ENCODE data around the gene DIAPH3. TPM values are rescaled to one million over a fixed set of nuclear protein-coding genes. Genes with fewer than 3 reads are reported as not detected.

Gene DIAPH3
- total RNA-seq, 2 experiments from 2014 or later: 0.08 to 0.11 TPM

- no peaks in the 10 kb centered on the region for H3K4me1 Mint-ChIP-seq (ENCODE audit: low read depth)
- DNase-seq: no peak
- no peaks in the 10 kb centered on the region for H3K36me3 ChIP-seq (ENCODE audit: insufficient read depth, low read length)
- H3K9me3 ChIP-seq (ENCODE audit: control insufficient read depth in 1 of 2, insufficient read depth in 1 of 2, low read length in 2 of 2): no peaks in the 10 kb centered on the region
- H3K4me3 Mint-ChIP-seq: no peak overlapping the region
- no peaks in the 10 kb centered on the region for H3K36me3 Mint-ChIP-seq (ENCODE audit: low read depth)
- ChIA-PET POLR2A (no interaction called here), CTCF (no interaction called here)
- no peak for ATAC-seq (ENCODE audit: poor library complexity)
- H3K27ac Mint-ChIP-seq: no peak overlapping the region
- H3K9me3 Mint-ChIP-seq: no peaks in the 10 kb centered on the region
- no peaks in the 10 kb centered on the region for H3K27me3 Mint-ChIP-seq
- no peaks in the 10 kb centered on the region for H3K4me1 ChIP-seq (ENCODE audit: insufficient read depth, low read length)
- no peak for TF ChIP-seq CTCF (IDR thresholded peaks at IDR 0.05)
- no peak overlapping the region for H3K4me3 ChIP-seq (ENCODE audit: low read length)
- intact Hi-C loops (cut with DNase I, micrococcal nuclease): no loop called here
- H3K27ac ChIP-seq (ENCODE audit: low read depth in 1 of 2, low read length in 2 of 2): no peak overlapping the region
- H3K27me3 ChIP-seq (ENCODE audit: control insufficient read depth in 1 of 2, insufficient read depth in 2 of 2, low read length in 2 of 2): no peaks in the 10 kb centered on the region
Observed at GRCh38 chr13:59888408-59888807, 275.3 kb downstream of the DIAPH3 start.

- Histone ChIP-seq H3K27ac (ENCODE audit: low read depth in 1 of 2, low read length in 2 of 2) (no peak overlapping the region), H3K9me3 (ENCODE audit: control insufficient read depth in 1 of 2, insufficient read depth in 1 of 2, low read length in 2 of 2) (no peaks in the 10 kb centered on the region), H3K36me3 (ENCODE audit: insufficient read depth, low read length) (no peaks in the 10 kb centered on the region), H3K4me3 (ENCODE audit: low read length) (no peak overlapping the region), H3K4me1 (ENCODE audit: insufficient read depth, low read length) (no peaks in the 10 kb centered on the region), H3K27me3 (ENCODE audit: control insufficient read depth in 1 of 2, insufficient read depth in 2 of 2, low read length in 2 of 2) (no peaks in the 10 kb centered on the region)
- H3K9me3 Mint-ChIP-seq: no peaks in the 10 kb centered on the region
- TF ChIP-seq CTCF (IDR thresholded peaks at IDR 0.05): no peak
- H3K4me3 Mint-ChIP-seq: no peak overlapping the region
- CTCF ChIA-PET: interaction anchor here (0.5 to 1.0 kb wide), 4 partner anchors 11 to 256 kb away, joined by 3 to 4 read pairs (median 3); no protein-coding TSS in a partner anchor
- POLR2A ChIA-PET: no interaction called here
- H3K4me1 Mint-ChIP-seq (ENCODE audit: low read depth): no peaks in the 10 kb centered on the region
- ATAC-seq (ENCODE audit: poor library complexity) (no peak), DNase-seq (no peak)
- no peak overlapping the region for H3K27ac Mint-ChIP-seq
- no peaks in the 10 kb centered on the region for H3K27me3 Mint-ChIP-seq
- intact Hi-C loops (cut with DNase I, micrococcal nuclease): no loop called here
- no peaks in the 10 kb centered on the region for H3K36me3 Mint-ChIP-seq (ENCODE audit: low read depth)
Observed at GRCh38 chr13:59885076-59885475, 278.7 kb downstream of the DIAPH3 start.

GRCh38 chr13:59883885-59884284, 279.8 kb downstream of the DIAPH3 start:
- no peak for TF ChIP-seq CTCF (IDR thresholded peaks at IDR 0.05)
- no peaks in the 10 kb centered on the region for H3K4me1 Mint-ChIP-seq (ENCODE audit: low read depth)
- no peak overlapping the region for H3K27ac ChIP-seq (ENCODE audit: low read depth in 1 of 2, low read length in 2 of 2)
- no peak for ATAC-seq (ENCODE audit: poor library complexity)
- intact Hi-C loops (cut with DNase I, micrococcal nuclease): no loop called here
- no peaks in the 10 kb centered on the region for H3K36me3 ChIP-seq (ENCODE audit: insufficient read depth, low read length)
- no peaks in the 10 kb centered on the region for H3K36me3 Mint-ChIP-seq (ENCODE audit: low read depth)
- H3K4me1 ChIP-seq (ENCODE audit: insufficient read depth, low read length): no peaks in the 10 kb centered on the region
- H3K27ac Mint-ChIP-seq: no peak overlapping the region
- H3K9me3 Mint-ChIP-seq: no peaks in the 10 kb centered on the region
- CTCF ChIA-PET: interaction anchor here (0.8 to 1.0 kb wide), 2 partner anchors 8 to 12 kb away, joined by 3 to 4 read pairs; no protein-coding TSS in a partner anchor
- POLR2A ChIA-PET: no interaction called here
- H3K27me3 ChIP-seq (ENCODE audit: control insufficient read depth in 1 of 2, insufficient read depth in 2 of 2, low read length in 2 of 2): no peaks in the 10 kb centered on the region
- no peak overlapping the region for H3K4me3 ChIP-seq (ENCODE audit: low read length)
- H3K9me3 ChIP-seq (ENCODE audit: control insufficient read depth in 1 of 2, insufficient read depth in 1 of 2, low read length in 2 of 2): no peaks in the 10 kb centered on the region
- no peaks in the 10 kb centered on the region for H3K27me3 Mint-ChIP-seq
- H3K4me3 Mint-ChIP-seq: no peak overlapping the region
- no peak for DNase-seq

Data from CD4-positive, alpha-beta T cell (primary cell).